Measurements from ENCODE around the gene APBB2.
"Not testable (repeated sequence)": the region's sequence is repeated elsewhere in the genome, so short reads cannot be mapped to it uniquely, and the experiment has no call there.

The APBB2 gene

GRCh38 chr4:41155194-41155830 lies 59.0 kb downstream of the APBB2 start:
- peak; percentile 86 for DNase-seq

- no peak for DNase-seq
These were observed 59.5 kb downstream of the APBB2 start for GRCh38 chr4:41154814-41155177.

- no peak for DNase-seq
These were observed 60.1 kb downstream of the APBB2 start for GRCh38 chr4:41154010-41154813.

- no peak for DNase-seq
These were observed 63.9 kb downstream of the APBB2 start for GRCh38 chr4:41150401-41150800.

- not testable (repeated sequence) for DNase-seq
These were observed 64.8 kb downstream of the APBB2 start for GRCh38 chr4:41149568-41149967.

- DNase-seq, result no peak
These were observed 65.4 kb downstream of the APBB2 start for GRCh38 chr4:41148931-41149330.

GRCh38 chr4:41148292-41148691 lies 66.0 kb downstream of the APBB2 start:
- DNase-seq, result peak; percentile 40

GRCh38 chr4:41147570-41147969 lies 66.8 kb downstream of the APBB2 start:
- DNase-seq, result not testable (repeated sequence)

GRCh38 chr4:41146716-41147506 lies 67.4 kb downstream of the APBB2 start:
- DNase-seq, result peak; percentile 61

GRCh38 chr4:41146196-41146595 lies 68.1 kb downstream of the APBB2 start:
- DNase-seq, result no peak

GRCh38 chr4:41145571-41146078 lies 68.7 kb downstream of the APBB2 start:
- peak; percentile 63 for DNase-seq

GRCh38 chr4:41144812-41145211 lies 69.5 kb downstream of the APBB2 start:
- DNase-seq, result peak; percentile 40

GRCh38 chr4:41144040-41144379 lies 70.3 kb downstream of the APBB2 start:
- no peak for DNase-seq

- peak; percentile 97 for DNase-seq
These were observed 70.9 kb downstream of the APBB2 start for GRCh38 chr4:41143311-41144039.

GRCh38 chr4:41142376-41143310 lies 71.7 kb downstream of the APBB2 start:
- peak; percentile 80 for DNase-seq

- DNase-seq, result peak; percentile 91
These were observed 72.4 kb downstream of the APBB2 start for GRCh38 chr4:41141900-41142299.

GRCh38 chr4:41140410-41140809 lies 73.9 kb downstream of the APBB2 start:
- no peak for DNase-seq

- no peak for DNase-seq
These were observed 76.5 kb downstream of the APBB2 start for GRCh38 chr4:41137879-41138278.

GRCh38 chr4:41136456-41136855 lies 77.9 kb downstream of the APBB2 start:
- DNase-seq, result no peak

- no peak for DNase-seq
These were observed 78.5 kb downstream of the APBB2 start for GRCh38 chr4:41135801-41136200.

- DNase-seq, result no peak
These were observed 79.8 kb downstream of the APBB2 start for GRCh38 chr4:41134581-41134980.

Measured in fibroblast of skin of scalp (primary cell).